Left hindlimb (tissue), 1 donor: Measurements from ENCODE around the gene ZNF3.
A peak's percentile ranks its signal among the peaks of the same experiment; 100 is the strongest.

Source experiments
- DNase-seq: peaks from one replicate; pipeline ENCODE4 v3.0.0-alpha.2; 2018

Gene ZNF3

DNA sequence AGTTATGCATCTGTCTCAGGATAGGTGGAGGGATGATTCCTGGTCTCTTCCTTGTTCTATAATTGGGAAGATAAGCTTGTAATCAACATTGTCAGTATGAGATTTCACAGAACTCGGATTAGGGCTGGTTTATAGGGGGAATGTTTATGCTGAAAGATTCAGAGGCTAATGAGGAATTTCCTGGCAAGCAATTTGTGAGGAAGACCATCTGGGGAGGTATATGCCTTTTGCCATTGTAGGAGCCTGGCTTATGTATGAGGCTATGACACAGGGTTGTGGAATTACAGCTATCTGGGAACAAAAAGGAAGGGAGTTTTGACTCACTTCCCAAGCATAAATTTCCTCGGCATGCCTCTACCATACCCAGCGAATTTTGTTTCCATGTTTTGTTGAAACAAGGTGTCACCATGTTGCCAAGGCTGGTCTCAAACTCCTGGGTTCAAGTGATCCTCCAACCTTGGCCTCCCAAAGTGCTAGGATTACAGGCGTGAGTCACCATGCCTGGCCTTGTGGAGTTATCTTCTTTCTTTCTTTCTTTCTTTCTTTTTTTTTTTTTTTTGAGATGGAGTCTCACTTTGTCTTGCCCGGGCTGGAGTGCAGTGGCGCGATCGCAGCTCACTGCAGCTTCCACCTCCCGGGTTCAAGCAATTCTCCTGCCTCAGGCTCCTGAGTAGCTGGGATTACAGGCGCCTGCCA is 5.7 kb upstream of the ZNF3 start:
- DNase-seq, result no peak

DNA sequence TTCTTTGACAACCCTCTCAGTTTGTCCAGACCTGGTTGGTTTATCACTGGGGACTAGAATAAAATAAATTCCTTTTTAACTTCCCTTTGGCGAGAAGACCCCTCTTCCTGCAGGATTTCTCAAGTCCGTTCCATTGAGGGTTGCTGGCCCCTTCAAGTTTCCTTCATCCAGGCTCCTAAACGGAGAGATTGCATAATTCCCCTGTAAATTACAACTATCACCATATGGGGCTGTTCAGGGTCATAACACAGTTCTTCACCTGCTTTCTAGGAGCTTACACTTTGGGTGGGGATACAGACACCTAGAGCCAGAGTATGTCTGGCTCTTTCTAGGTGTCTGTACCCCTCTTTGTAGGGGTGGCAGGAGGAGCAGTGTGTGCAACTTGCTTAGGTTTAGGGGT is 4.0 kb upstream of the ZNF3 start:
- DNase-seq, result no peak

DNA sequence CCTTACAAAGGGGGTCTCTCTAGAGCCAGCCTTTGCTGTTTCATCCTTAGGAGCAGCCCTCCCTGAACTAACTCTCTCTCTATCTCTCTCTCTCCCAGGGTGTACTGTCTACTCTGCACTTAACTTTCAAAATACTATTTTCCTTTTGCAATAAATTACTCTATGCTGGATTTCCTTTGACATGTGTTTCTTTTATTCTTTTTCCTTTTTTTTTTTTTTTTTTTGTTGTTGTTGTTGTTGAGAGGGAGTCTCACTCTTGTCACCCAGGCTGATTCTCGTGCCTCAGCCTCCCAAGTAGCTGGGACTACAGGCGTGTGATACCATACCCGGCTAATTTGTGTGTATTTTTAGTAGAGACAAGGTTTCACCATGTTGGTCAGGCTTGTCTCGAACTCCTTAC is 1.5 kb upstream of the ZNF3 start:
- DNase-seq, result no peak

DNA sequence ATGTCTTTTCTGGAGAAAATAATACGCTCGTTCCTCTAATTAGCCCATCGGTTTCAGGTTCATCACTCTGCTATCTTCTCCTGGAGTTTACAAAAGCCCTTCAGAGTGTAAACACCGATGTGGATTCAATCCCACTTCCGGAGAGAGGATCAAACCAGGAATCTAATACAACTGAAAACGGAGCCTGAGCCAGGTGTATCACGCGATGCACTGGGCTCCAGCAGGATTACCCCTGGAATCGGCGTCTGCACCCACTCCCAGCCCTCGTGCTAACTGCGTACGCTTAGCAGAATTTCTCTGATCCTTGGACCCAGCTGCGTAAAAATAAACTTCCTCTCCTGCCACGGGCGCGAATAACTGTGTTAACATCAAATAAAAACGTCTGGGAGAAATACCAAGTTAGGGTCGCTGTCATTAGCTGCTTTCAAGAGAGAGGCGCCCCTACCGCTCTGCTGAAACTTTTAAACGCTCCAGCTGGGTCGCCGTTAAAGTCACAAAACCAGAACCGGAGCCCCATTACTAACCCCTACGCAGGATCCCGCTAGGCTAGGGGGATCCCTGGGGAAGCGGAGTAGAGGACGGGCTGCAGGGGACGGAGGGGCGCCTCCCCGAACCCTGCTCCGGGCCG is 502 bp downstream of the ZNF3 start:
- DNase-seq, result no peak

DNA sequence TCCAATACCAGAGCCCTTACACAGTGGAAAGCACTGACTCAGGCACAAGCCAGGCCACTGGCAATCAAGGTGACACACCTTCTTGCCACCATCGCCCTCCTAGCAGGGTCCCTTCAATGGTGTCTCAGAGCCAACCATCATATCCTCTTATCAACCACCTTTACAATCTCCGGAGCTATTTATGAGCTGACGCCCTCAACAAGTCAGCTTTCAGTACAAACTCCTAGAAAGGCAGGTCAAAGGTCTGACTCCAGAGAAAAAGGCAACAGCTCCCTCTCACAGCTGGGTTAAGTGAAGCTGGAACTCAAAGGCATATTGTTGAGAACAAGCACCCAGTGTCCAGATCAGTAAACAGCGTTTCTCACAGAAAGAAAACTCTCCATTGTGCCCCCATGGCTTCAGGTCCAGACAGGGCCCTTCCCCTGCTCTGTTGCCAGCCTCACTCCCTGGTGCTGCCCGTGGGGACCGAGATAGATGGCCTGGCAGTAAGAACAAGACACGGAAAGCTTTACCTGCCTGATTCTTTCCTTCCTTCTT is 2.4 kb downstream of the ZNF3 start:
- DNase-seq, result no peak

DNA sequence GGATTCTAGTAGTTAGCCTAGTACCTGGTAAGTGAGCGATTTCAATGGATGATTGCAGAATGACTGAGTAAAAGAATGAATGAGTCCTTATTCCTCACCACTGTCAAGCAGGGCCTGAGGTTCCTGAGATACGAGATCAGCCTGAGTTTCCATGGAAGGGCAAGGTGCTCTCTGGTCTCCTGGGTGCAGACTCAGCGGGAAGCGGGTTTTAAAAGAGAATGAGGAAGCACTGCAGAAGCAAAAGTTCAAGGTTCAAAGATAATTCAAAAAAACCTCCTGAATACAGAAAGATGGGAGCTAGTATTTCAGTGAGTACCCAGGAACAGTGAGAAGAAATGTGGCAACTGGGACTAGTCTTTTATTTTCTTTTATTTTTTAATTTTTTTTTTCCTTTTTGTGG is 4.3 kb downstream of the ZNF3 start:
- DNase-seq, result no peak

DNA sequence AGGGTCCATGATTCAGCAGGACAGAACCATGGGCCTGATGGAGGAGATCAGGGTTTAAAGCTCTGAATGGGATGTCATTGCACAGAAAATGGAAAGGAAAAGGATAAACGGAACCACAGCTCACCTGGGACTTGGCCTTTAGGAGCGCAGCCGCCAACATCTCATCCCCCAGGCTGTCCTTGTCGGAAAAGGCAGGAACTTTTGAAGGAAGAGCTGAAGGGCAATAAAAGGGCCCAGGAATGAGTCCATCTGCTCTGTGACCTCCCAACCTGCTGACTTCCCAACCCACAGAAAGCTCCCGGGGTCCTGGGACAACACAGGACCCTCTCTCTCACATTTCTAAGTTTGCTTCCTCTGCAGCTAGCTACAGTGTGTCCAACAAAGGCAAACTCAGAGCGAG is 6.1 kb downstream of the ZNF3 start:
- no peak for DNase-seq

DNA sequence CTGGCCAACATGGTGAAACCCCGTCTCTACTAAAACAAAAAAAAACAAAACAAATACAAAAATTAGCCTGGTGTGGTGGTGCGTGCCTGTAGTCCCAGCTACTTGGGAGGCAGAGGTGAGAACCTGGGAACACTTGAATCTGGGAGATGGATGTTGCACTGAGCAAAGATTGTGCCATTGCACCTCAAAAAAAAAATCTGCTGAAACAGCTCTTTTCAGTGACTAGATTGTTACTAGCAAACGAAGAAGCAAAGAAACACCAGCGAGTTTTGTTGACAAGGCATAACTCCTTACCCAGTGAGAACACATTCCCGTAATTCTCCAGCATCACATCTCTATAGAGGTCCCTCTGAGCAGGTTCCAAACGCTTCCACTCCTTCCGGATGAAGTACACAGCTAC is 6.7 kb downstream of the ZNF3 start:
- no peak for DNase-seq

DNA sequence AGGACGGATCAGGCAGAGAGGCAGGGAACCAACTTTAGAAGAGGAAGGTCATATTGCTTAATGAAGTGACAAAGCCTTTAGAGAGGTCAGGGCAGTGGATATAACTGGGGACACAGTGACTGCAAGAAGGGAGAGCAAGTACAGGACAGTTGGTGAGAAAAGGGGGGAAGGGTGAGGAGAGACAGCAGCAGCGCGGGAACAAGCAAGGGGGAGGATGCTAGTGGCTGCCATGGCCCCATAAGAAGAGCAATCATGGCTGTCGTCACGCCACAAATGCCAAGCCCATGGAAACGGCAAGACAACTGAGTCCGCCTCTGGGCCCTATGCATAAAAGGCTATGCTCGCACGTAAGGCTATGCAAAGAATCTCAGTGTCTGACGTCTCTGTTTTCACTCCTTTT is 9.1 kb downstream of the ZNF3 start:
- no peak for DNase-seq

DNA sequence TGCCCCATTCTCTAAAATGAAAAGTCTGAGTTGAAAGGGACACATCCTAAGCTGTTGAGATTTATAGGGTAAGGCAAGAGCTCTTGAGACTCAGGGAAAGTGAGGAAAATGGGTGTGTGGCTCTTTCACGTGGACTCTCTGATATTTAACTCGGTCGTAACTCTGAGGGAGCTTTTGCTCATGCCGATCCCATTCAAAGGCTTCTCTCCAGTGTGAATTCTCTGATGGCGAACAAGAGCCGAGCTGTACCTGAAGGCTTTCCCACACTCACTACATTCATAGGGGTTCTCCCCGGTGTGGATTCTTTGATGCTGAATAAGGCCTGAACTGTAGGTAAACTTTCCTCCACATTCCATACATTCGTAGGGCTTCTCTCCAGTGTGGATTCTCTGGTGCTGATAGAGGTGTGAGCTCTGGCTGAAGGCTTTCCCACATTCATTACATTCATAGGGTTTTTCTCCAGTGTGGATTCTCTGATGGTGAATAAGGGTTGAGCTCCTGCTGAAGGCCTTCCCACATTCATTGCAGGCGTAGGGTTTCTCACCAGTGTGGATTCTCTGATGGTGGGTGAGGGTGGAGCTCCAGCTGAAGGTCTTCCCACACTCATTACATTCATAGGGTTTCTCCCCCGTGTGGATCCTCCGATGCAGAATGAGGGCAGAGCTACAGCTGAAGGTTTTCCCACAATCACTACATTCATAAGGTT is 10.4 kb downstream of the ZNF3 start:
- DNase-seq, result no peak

DNA sequence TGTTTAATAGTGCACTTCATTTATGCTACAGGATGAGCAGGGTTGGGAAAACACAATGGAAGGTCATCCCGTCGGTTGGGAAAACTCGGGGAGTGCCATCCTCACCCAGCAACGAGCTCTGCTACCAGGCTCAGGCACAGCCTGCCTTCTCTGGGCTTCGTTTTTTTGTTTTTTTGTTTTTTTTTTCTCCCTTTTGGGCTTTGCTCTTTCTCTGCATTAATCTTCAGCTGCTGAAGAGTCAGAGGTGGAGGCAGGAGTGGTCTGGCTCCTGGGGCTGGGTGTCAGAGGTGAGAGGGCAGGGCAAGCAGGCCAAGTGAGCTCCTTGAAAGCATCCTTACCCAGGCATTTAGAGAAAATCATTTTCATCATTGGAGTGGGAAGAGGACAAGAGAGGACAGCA is 11.5 kb downstream of the ZNF3 start:
- no peak for DNase-seq

DNA sequence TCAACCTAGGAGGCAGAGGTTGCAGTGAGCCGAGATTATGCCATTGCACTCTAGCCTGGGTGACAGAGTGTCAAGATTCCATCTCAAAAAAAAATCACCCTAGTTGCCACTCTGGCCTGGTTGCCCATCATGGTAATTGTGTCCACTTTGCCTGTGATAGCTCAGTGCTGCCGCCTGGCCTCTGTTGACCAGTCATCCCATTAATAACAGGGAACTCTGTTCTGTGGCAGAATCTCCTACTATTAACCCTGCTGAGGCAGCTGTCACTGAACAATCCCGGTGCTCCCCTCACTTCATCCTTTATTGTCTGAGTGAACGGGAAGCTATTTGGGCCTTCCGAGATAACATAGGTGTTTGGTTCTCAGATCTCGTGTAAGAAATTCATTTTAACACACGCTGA is 14.6 kb downstream of the ZNF3 start:
- DNase-seq, result no peak

DNA sequence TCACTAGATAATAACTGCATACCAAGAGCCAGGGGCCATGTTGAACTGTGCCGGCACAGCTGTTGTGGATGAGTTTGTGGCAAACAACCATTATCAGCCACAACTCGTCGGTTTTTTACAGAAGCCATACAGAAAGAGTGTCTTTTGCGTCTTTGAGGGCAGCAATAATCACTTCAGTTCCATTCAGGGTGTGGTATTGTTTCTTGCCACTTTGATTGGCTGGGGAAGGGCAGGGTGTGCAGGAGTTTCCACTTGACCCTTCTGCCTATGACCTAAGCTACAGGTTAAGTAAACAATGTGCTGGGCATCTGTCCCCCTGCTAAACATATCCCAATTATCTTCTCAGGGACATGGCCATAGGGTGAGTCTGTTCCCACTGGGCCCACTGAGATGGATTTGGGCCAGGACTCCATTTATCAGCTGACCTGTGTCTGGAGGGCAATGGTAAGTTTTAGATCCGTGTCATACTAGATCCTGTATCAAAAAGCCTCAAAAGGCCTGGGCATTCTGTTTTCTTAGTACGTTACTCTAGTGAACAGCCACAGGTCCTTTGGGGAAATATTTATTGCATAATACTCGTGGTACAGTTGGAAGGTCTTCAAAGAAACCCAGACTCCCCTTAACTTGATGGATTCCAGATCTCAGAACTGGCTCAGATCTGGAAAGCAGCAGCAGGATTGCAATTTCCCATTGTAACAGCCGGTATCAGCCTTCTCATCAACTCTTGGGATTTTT is 15.9 kb downstream of the ZNF3 start:
- DNase-seq, result no peak

DNA sequence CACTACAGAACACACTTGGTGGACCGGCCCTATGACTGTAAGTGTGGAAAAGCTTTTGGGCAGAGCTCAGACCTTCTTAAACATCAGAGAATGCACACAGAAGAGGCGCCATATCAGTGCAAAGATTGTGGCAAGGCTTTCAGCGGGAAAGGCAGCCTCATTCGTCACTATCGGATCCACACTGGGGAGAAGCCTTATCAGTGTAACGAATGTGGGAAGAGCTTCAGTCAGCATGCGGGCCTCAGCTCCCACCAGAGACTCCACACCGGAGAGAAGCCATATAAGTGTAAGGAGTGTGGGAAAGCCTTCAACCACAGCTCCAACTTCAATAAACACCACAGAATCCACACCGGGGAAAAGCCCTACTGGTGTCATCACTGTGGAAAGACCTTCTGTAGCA is 17.4 kb downstream of the ZNF3 start:
- DNase-seq, result no peak

DNA sequence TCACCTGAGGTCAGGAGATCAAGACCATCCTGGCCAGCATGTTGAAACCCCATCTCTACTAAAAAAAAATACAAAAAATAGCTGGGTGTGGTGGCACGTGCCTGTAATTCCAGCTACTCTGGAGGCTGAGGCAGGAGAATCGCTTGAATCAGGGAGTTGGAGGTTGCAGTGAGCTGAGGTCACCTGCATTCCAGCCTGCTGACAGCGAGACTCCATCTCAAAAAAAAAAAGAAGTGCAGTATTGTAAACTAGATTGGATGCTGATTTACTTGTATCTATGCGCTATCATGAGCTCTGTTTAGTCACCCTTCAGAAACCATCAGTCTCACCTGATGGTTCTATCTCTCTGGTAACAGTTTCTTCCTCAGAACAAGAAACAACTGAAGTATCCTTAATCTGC is 18.1 kb downstream of the ZNF3 start:
- no peak for DNase-seq

DNA sequence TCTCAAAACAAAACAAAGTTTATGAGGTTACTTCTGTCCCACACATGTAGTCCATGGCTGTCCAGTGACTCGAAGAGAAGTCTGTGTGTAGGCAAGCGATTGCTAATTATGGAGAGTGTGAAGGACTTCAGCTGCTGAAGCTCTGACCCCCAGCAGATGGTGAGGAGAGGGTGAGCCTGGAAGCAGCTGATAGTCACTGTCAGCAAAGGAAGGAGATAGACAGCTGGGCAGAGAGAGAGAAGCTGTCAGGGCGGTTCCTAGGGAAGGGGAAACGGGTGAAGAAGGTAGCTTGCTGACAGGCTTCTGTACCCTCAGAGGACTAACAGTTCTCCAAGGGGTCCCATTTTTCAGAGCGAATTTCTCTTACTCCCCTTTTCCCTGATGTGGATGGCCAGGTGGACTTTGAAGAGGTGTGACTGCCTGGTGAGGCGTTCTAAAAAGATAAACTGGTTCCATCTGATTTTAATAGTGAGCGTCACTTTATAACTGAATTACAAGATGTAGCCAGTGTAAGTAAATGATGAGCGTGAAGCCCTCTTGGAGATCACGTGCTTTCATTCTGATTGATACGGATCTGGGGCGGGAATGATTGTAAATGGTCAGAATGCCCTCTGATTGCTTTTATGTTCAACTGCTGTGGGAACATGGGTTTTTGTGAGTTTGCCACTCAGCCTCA is 19.9 kb downstream of the ZNF3 start:
- DNase-seq, result no peak

DNA sequence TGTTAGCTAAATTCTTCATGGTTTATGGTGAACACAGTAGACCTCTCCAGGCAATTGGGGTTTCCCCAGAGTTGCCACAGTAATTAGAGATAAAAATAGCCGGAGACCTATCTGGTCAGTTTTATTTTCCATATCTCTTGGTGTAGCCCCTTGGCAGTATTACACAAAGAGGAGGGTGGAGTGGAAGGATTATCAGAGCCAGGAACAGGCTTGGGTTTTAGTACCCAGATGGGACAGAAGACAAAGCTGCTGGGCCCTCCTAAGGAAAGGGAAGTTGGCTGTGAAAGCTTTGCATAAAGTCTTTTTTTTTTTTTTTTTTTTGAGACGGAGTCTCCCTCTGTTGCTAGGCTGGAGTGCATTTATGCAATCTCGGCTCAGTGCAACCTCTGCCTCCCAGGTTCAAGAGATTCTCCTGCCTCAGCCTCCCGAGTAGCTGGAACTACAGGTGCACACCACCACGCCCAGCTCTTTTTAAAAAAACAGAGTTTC is 22.2 kb downstream of the ZNF3 start:
- no peak for DNase-seq

DNA sequence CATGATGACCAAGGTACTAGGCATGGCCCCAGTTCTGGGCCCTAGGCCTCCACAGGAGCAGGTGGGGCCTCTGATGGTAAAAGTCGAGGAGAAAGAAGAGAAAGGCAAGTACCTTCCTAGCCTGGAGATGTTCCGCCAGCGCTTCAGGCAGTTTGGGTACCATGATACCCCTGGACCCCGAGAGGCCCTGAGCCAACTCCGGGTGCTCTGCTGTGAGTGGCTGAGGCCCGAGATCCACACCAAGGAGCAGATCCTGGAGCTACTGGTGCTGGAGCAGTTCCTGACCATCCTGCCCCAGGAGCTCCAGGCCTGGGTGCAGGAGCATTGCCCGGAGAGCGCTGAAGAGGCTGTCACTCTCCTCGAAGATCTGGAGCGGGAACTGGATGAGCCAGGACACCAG is 24.5 kb downstream of the ZNF3 start:
- DNase-seq, result no peak

DNA sequence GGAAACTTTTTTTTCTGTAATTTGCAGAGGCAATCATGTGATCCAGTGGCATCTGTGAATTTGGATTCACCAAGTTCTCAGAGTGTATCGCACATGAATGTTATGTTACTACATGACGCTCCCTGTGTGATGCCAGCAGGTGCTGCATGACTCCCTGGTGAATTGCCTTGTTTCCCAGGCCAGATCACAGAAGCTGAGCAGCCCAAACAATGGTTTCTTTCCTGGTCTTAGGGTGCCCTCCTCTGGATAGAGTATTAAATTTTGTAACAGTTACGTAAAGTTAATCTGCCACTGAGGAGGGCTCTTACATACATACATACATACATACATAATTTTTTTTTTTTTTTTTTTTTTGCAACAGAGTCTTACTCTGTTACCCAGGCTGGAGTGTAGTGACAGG is 28.3 kb downstream of the ZNF3 start:
- DNase-seq, result peak; percentile 43

DNA sequence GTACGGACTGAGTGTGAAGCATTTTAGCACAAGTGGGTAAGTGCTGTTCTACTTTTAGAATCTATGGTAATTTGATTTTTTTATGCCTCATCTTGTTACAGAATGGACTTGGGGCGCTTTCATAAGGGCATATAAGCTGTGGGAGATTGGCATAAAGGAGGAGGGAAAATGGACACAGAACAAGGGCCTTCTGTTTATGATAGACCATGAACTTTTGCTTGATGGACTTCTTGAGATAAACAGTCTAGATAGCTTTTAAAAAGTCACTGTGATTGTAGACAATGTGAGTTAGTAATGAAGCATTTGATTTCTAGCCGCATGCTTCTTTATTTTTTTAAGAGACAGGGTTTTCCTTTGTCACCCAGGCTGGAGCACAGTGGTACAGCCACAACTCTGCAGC is 29.9 kb downstream of the ZNF3 start:
- DNase-seq, result no peak

DNA sequence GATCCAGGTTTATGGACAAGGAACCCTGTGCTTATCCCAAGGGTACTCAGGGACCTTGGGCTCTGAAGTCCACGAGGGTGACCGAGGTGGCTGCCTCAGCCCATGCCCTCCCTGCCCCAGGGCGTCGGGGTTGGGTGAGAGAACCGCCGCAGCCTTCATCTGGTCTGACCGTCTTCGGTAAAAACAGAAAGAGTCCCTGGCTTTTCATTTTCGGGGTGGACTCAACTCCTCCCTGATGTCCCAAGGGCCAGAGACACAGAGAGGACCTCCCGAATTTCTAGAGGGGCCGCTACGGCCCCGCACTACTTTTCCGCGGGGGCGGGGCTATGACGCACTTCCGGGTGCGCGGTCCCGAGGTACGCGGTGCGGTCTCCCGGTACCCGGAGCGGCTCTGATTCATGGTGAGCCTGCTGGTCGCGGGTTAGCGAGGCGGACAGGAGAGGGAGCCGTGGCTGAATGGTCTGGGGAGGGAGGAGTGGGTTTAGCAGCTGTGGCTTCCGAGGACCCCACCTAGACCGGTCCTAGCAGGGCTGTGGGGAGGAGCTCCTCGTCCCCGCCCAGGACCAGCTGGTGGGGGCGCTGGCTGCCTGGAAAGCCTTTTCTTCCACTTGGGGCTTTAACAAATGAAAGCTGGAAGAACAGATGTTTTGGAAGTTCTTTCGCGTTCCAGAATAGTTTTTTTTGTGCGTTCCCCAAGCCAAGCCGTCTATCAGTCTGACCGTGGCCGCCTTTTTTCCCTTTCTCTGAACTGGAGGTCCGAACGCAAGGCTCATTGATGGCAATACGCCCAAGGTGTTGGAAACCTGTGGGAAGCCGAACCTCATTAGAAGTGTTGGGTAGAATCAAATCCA is 31.9 kb downstream of the ZNF3 start, which contains the start of gene ZSCAN21:
Gene ZSCAN21, plus strand, starts transcription at position 334 of the 851 bp plus-strand sequence. CDS start 7,233 bp downstream, outside the sequence.
- DNase-seq, result peak; percentile 93

DNA sequence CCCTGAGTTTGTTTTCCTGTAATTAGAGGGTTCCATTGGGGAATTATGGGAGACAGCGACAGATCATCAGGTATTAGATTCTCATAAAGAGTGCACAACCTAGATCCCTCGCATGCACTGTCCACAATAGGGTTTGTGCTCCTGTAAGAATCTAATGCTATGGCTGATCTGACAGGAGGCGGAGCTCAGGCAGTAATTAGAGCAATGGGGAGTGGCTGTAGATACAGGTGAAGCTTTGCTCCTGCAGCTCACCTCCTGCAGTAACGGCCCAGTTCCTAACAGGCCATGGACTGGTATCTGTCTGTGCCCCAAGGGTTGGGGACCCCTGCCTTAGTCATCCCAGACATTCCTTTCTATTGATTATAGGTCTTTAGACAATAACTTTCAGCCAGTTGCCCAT is 32.8 kb downstream of the ZNF3 start:
- no peak for DNase-seq
